HepG2 (cell line): Measurements from ENCODE around the gene ANKRD35. TPM values are rescaled to one million over a fixed set of nuclear protein-coding genes. Genes with fewer than 3 reads are reported as not detected.
A peak's percentile ranks its signal among the peaks of the same experiment; 100 is the strongest.

Experiments
- ATF3 ChIP-seq: sonication (generic); formaldehyde crosslinking; IDR thresholded peaks from 2 replicates; pipeline ENCODE4 v1.4.0; 2020; ENCODE audit warnings: missing genetic modification reagents
- DNMT1 ChIP-seq: sonication (generic); formaldehyde crosslinking; IDR thresholded peaks from 2 replicates; pipeline ENCODE4 v1.5.1; 2020; ENCODE audit warnings: mild to moderate bottlenecking, missing genetic modification reagents
- FOSL2 ChIP-seq: sonication (generic); formaldehyde crosslinking; IDR thresholded peaks from 2 replicates; pipeline ENCODE4 v1.4.0; 2020; ENCODE audit warnings: missing genetic modification reagents
- FOXA1 ChIP-seq, 2 experiments: fragments of 450-650 bp in 1 of 2; sonication (generic) in 1 of 2; formaldehyde crosslinking in 1 of 2; IDR thresholded peaks; 2 replicates each; pipeline versions ENCODE4 v1.4.0 to v1.6.1; 2016 to 2020; ENCODE audit warnings: missing genetic modification reagents in 1 of 2
- FOXJ3 ChIP-seq: sonication (generic); formaldehyde crosslinking; IDR thresholded peaks from 2 replicates; pipeline ENCODE4 v1.4.0; 2020; ENCODE audit warnings: missing genetic modification reagents, mild to moderate bottlenecking, borderline replicate concordance
- HIVEP1 ChIP-seq: sonication (generic); formaldehyde crosslinking; IDR thresholded peaks from 2 replicates; pipeline ENCODE4 v1.4.0; 2020; ENCODE audit warnings: mild to moderate bottlenecking, missing genetic modification reagents
- KDM5B ChIP-seq: sonication (generic); formaldehyde crosslinking; IDR thresholded peaks from 2 replicates; pipeline ENCODE4 v1.4.0; 2020; ENCODE audit warnings: missing genetic modification reagents, mild to moderate bottlenecking, borderline replicate concordance
- KLF9 ChIP-seq: IDR thresholded peaks from 2 replicates; pipeline ENCODE4 v1.6.1; 2016; ENCODE audit warnings: low read depth
- MBD4 ChIP-seq: IDR thresholded peaks from 2 replicates; pipeline ENCODE4 v1.6.1; 2012; ENCODE audit warnings: low read length, inconsistent platforms, borderline replicate concordance
- MED1 ChIP-seq: sonication (generic); formaldehyde crosslinking; IDR thresholded peaks from 2 replicates; pipeline ENCODE4 v1.4.0; 2020; ENCODE audit warnings: missing genetic modification reagents
- NR2F2 ChIP-seq: IDR thresholded peaks from 2 replicates; pipeline ENCODE4 v1.6.1; 2012; ENCODE audit warnings: low read depth, inconsistent platforms, borderline replicate concordance
- REPIN1 ChIP-seq: sonication (generic); formaldehyde crosslinking; IDR thresholded peaks from 2 replicates; pipeline ENCODE4 v1.8.0; 2022; ENCODE audit warnings: missing genetic modification reagents, low read depth, mild to moderate bottlenecking, borderline replicate concordance
- RNF2 ChIP-seq: fragments of 450-650 bp; conservative IDR thresholded peaks from 2 replicates; pipeline ENCODE4 v1.6.1; 2016; ENCODE audit warnings: low read depth
- SIN3A ChIP-seq: IDR thresholded peaks from 2 replicates; pipeline ENCODE4 v1.6.1; 2011; ENCODE audit warnings: low read depth, mild to moderate bottlenecking, control low read depth, low read length, borderline replicate concordance
- SRSF1 ChIP-seq: fragments of 200-400 bp; formaldehyde crosslinking; optimal IDR thresholded peaks from 2 replicates; pipeline ENCODE3; 2017; ENCODE audit warnings: mild to moderate bottlenecking, low read depth, low read length, moderate library complexity
- ZNF30 ChIP-seq: sonication (generic); formaldehyde crosslinking; IDR thresholded peaks from 2 replicates; pipeline ENCODE4 v1.5.0; 2020; ENCODE audit warnings: mild to moderate bottlenecking, missing genetic modification reagents
- ZNF768 ChIP-seq: sonication (generic); formaldehyde crosslinking; IDR thresholded peaks from 2 replicates; pipeline ENCODE4 v1.4.0; 2020; ENCODE audit warnings: missing genetic modification reagents
- ZNF891 ChIP-seq: sonication (generic); formaldehyde crosslinking; IDR thresholded peaks from 2 replicates; pipeline ENCODE4 v1.5.0; 2020; ENCODE audit warnings: mild to moderate bottlenecking, missing genetic modification reagents
- polyA plus RNA-seq, 8 experiments: library from polyadenylated mRNA; depleted of rRNA in 3 of 8; stranded (reverse) in 7 of 8; unstranded in 1 of 8; fragments of >200 nt; fragmentation: Illumina TruSeq in 4 of 8; extraction: Trizol in 4 of 8; gene quantifications; 2 replicates each; pipeline versions ENCODE4 v1.2.1 to v1.2.3, GENCODE V29; 2011 to 2016; ENCODE audit warnings: low read depth in 4 of 8, missing spikeins in 1 of 8, mixed read lengths in 1 of 8; ENCODE audit not compliant: insufficient read depth in 1 of 8
- total RNA-seq, 5 experiments: library from RNA; depleted of rRNA; stranded (reverse); fragments of >200 nt; fragmentation: Illumina TruSeq; extraction: Trizol; gene quantifications; 2 replicates each; pipeline ENCODE4 v1.2.3, GENCODE V29; 2016; ENCODE audit warnings: low read depth in 1 of 5
- TF ChIP-seq, protein P1 (sequence below): sonication (generic); formaldehyde crosslinking; IDR thresholded peaks from 2 replicates; pipeline ENCODE4 v1.8.0; 2022; ENCODE audit warnings: missing genetic modification reagents, mild to moderate bottlenecking, inconsistent platforms, borderline replicate concordance
- TF ChIP-seq, protein P2 (sequence below): IDR thresholded peaks from 2 replicates; pipeline ENCODE4 v1.4.0; 2020; ENCODE audit warnings: mild to moderate bottlenecking, missing genetic modification reagents
- TF ChIP-seq, protein P3 (sequence below): sonication (generic); formaldehyde crosslinking; IDR thresholded peaks from 2 replicates; pipeline ENCODE4 v1.5.1; 2020; ENCODE audit warnings: missing genetic modification reagents, mild to moderate bottlenecking, borderline replicate concordance

Gene ANKRD35
- total and polyA plus RNA-seq, 2 of the 13 experiments (the other 11 are each of a cell fraction or from before 2014, with no cell fraction given) = 0.02 TPM; not detected in 1

DNA sequence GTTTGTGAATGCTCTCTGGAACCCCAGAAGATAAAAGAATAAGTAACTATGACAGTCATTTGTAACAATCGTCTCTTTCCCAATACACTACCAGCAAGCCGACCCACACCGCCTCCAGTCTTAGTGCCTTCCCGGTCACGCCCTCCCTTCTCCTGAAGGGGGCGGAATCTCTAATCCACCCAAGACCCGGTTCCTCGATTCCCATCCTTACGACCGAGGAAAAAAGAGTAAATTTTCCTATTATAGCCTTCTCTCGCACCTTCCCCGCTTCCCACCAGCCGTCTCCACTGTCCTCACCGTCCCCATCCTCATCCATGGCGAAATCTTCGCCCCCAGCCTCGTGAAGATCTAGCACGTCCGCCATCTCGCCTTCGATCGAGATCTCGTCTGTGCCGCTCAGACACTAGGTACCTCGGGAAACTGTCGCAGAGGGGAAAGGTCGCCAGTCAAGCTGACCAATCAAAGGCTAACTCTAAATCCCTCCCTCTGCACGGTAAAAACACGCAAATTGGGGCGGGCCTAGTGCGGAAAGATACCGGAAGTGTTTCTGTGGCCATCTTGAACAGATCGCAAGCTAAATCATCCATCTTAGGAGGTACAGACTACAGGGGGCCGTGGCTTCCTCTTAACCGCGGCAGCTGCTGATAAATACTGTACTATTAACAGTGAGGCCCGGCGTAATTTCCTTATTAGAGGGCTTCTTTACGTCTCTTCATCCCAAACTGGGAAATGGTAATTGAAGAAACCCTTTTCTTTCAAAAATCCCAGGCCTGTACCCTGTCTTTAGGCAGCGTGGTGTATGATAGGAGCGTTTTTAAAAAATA, 41.6 kb upstream of the ANKRD35 start, which contains the start of gene RBM8A (continued):
- TF ChIP-seq NR2F2 (peak; percentile 33; the same call in 1 of the 2 replicates), MED1 (CRISPR knock-in tag) (peak; percentile 28; the same call in 1 of the 2 replicates), MBD4 (no peak), ZNF30 (CRISPR knock-in tag) (no peak), SIN3A (peak; percentile 41; the same call in 1 of the 2 replicates), FOSL2 (no peak; the same call in none of the 2 replicates), SRSF1 (no peak), FOXJ3 (CRISPR knock-in tag) (no peak), ATF3 (CRISPR knock-in tag) (no peak), RNF2 (peak; percentile 58; the same call in 1 of the 2 replicates), KDM5B (peak; percentile 76), REPIN1 (CRISPR knock-in tag) (peak; percentile 75; the same call in 1 of the 2 replicates), FOXA1 (IDR thresholded peaks at IDR 0.05) (no peak), FOXA1 (CRISPR knock-in tag; IDR thresholded peaks at IDR 0.05) (no peak), HIVEP1 (CRISPR knock-in tag) (no peak; the same call in 1 of the 2 replicates), ZNF768 (CRISPR knock-in tag) (no peak), DNMT1 (CRISPR knock-in tag) (peak; percentile 84; the same call in 1 of the 2 replicates), ZNF891 (CRISPR knock-in tag) (0 out of 2 replicates have a peak, but pooled peaks have one; percentile 51), KLF9 (CRISPR knock-in tag) (0 out of 2 replicates have a peak, but pooled peaks have one; percentile 52)
- TF ChIP-seq, protein P1, sequence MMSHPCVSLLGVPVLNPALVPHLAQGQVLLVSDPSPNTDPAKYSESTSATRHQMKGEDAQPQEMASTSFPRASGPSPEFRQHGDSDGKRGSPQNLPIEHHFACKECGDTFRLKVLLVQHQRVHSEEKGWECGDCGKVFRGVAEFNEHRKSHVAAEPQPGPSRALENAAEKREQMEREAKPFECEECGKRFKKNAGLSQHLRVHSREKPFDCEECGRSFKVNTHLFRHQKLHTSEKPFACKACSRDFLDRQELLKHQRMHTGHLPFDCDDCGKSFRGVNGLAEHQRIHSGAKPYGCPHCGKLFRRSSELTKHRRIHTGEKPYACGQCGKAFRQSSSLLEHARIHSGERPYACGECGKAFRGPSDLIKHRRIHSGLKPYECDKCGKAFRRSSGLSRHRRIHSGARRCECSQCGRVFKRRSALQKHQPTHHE = no peak
- TF ChIP-seq, protein P2, sequence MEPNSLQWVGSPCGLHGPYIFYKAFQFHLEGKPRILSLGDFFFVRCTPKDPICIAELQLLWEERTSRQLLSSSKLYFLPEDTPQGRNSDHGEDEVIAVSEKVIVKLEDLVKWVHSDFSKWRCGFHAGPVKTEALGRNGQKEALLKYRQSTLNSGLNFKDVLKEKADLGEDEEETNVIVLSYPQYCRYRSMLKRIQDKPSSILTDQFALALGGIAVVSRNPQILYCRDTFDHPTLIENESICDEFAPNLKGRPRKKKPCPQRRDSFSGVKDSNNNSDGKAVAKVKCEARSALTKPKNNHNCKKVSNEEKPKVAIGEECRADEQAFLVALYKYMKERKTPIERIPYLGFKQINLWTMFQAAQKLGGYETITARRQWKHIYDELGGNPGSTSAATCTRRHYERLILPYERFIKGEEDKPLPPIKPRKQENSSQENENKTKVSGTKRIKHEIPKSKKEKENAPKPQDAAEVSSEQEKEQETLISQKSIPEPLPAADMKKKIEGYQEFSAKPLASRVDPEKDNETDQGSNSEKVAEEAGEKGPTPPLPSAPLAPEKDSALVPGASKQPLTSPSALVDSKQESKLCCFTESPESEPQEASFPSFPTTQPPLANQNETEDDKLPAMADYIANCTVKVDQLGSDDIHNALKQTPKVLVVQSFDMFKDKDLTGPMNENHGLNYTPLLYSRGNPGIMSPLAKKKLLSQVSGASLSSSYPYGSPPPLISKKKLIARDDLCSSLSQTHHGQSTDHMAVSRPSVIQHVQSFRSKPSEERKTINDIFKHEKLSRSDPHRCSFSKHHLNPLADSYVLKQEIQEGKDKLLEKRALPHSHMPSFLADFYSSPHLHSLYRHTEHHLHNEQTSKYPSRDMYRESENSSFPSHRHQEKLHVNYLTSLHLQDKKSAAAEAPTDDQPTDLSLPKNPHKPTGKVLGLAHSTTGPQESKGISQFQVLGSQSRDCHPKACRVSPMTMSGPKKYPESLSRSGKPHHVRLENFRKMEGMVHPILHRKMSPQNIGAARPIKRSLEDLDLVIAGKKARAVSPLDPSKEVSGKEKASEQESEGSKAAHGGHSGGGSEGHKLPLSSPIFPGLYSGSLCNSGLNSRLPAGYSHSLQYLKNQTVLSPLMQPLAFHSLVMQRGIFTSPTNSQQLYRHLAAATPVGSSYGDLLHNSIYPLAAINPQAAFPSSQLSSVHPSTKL (CRISPR knock-in tag) = no peak; the same call in 1 of the 2 replicates
- TF ChIP-seq, protein P3, sequence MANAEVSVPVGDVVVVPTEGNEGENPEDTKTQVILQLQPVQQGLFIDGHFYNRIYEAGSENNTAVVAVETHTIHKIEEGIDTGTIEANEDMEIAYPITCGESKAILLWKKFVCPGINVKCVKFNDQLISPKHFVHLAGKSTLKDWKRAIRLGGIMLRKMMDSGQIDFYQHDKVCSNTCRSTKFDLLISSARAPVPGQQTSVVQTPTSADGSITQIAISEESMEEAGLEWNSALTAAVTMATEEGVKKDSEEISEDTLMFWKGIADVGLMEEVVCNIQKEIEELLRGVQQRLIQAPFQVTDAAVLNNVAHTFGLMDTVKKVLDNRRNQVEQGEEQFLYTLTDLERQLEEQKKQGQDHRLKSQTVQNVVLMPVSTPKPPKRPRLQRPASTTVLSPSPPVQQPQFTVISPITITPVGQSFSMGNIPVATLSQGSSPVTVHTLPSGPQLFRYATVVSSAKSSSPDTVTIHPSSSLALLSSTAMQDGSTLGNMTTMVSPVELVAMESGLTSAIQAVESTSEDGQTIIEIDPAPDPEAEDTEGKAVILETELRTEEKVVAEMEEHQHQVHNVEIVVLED (CRISPR knock-in tag) = peak; percentile 77; the same call in 1 of the 2 replicates
